ENCODE measurements around the gene SRF. TPM values are rescaled to one million over a fixed set of nuclear protein-coding genes. Genes with fewer than 3 reads are reported as not detected.
A peak's percentile ranks its signal among the peaks of the same experiment; 100 is the strongest.

SRF gene
- total RNA-seq, 1 donor from 2014 or later: 33.6 TPM

DNA sequence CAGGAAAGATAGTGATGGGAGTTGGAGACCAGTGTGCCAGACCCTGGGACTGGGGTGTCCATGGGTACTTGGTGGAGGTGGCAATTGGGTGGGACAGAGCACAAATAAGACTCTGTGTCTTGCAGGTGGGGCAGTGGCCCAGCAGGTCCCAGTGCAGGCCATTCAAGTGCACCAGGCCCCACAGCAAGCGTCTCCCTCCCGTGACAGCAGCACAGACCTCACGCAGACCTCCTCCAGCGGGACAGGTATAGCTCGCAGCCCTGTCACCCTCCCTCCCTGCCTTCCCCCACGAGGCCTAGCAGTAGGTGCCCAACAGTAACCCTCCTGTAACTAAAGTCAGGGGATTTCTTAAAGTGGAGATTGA is 5.3 kb downstream of the SRF start:
- Histone ChIP-seq H3K36me3 (peaks cover 52% of the 10 kb centered on the region), H3K27ac (peak overlapping the region; percentile 88), H3K4me3 (no peak overlapping the region), H3K9me3 (no peaks in the 10 kb centered on the region), H3K4me1 (peaks cover 31% of the 10 kb centered on the region), H3K27me3 (no peaks in the 10 kb centered on the region)
- DNase-seq (no peak), ATAC-seq (no peak)
- TF ChIP-seq, protein P1, sequence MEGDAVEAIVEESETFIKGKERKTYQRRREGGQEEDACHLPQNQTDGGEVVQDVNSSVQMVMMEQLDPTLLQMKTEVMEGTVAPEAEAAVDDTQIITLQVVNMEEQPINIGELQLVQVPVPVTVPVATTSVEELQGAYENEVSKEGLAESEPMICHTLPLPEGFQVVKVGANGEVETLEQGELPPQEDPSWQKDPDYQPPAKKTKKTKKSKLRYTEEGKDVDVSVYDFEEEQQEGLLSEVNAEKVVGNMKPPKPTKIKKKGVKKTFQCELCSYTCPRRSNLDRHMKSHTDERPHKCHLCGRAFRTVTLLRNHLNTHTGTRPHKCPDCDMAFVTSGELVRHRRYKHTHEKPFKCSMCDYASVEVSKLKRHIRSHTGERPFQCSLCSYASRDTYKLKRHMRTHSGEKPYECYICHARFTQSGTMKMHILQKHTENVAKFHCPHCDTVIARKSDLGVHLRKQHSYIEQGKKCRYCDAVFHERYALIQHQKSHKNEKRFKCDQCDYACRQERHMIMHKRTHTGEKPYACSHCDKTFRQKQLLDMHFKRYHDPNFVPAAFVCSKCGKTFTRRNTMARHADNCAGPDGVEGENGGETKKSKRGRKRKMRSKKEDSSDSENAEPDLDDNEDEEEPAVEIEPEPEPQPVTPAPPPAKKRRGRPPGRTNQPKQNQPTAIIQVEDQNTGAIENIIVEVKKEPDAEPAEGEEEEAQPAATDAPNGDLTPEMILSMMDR (IDR thresholded peaks at IDR 0.05): no peak
- intact Hi-C loops (cut with DNase I): no loop called here

DNA sequence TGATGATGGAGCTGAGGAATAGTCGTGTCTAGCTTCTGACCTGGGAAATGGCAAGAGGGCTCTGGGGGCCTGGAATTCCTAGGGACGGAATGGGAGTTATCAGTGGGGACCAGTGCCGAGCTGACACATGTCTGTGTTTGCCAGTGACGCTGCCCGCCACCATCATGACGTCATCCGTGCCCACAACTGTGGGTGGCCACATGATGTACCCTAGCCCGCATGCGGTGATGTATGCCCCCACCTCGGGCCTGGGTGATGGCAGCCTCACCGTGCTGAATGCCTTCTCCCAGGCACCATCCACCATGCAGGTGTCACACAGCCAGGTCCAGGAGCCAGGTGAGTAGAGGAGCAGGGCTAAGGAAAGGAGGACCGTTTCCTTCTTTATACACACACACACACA is 7.1 kb downstream of the SRF start:
- no peak overlapping the region for H3K27ac ChIP-seq
- H3K9me3 ChIP-seq: no peaks in the 10 kb centered on the region
- no peaks in the 10 kb centered on the region for H3K27me3 ChIP-seq
- intact Hi-C loops (cut with DNase I): no loop called here
- no peak for DNase-seq
- TF ChIP-seq, protein P1 (IDR thresholded peaks at IDR 0.05): no peak
- peaks cover 34% of the 10 kb centered on the region for H3K4me1 ChIP-seq
- ATAC-seq: no peak
- no peak overlapping the region for H3K4me3 ChIP-seq
- peaks cover 52% of the 10 kb centered on the region for H3K36me3 ChIP-seq

DNA sequence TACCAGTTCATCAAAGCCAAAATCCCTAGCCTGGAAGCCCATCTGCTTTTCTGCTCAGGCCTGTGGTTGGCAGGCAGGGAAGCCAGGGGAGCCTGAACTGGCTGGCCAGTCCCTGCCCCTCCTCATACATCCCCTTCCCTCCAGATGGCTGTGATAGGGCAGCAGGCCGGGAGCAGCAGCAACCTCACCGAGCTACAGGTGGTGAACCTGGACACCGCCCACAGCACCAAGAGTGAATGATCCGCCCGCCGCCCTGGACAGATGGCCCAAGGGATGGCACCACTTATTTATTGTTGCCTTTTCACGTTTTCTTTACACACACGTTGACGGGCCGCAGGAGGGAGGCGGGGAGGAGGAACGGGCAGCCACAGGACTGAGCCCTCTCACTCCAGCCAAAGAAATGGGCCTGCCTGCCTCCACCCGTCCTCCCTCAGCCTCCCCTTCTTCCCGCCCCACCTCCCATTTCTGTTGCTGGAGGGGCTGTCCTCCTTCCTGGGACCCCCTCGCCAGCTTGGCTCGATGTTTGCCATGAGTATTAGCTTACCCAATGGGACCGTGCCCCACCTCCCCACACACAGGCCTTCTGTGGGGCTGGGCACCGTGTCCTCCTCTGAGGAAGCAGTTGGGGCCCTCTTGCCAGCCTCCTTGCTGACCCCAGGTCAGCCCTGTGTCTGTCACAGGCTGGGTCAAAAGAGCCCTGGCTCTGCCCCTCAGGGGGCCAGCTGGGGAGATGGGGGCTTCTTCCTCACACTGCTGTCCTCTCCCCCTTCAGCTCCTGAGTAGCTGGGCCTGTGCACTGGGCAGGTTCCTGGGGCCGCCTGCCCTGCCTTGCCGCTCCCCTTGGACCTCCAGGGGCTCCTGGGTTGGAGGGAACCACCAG is 8.1 kb downstream of the SRF start:
- peaks cover 26% of the 10 kb centered on the region for H3K4me1 ChIP-seq

DNA sequence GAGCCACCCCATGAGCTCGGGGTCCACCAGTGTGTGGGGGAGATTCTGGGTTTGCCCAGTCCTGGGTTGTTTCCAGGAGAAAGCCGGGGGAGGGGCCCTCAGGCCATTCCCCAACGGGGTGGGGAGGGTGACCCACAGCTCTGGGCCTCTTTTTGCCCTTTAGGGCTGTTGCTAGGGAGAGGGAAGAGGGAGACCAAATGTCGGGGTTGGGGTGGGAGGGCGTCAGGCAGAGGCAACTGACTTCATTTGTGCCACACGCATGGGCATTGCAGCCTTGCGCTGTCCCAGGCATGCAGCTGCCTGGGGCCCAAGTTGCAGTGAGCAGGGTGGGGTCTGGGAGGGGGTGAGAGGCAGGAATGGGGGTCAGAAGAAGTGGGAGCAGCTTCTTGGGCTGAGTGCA is 9.0 kb downstream of the SRF start:
- DNase-seq: no peak

More for the DNA sequence above, 8.1 kb downstream of the SRF start:
- intact Hi-C loops (cut with DNase I): no loop called here
- Histone ChIP-seq H3K27me3 (no peaks in the 10 kb centered on the region), H3K27ac (no peak overlapping the region), H3K4me3 (no peak overlapping the region), H3K9me3 (no peaks in the 10 kb centered on the region), H3K36me3 (peaks cover 52% of the 10 kb centered on the region)
- ATAC-seq (no peak), DNase-seq (no peak)
- TF ChIP-seq, protein P1 (IDR thresholded peaks at IDR 0.05): no peak

DNA sequence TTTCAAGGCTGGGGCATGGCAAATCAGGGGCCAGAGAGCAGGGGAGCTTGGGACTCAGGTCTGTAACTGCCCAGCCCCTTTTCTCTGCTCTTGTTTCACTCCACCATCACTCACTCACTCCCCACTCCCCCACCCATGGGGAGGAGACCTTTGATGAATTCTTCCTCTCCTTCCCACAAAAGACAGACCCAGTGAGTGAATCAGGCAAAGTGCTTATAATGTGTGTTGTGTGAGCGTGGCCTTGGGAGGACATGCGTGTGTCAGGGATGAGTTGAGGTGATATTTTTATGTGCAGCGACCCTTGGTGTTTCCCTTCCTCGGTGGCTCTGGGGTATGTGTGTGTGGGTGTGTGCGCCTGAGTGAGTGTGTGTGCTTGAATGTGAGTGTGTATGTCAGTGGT is 9.9 kb downstream of the SRF start:
- peaks cover 14% of the 10 kb centered on the region for H3K4me1 ChIP-seq
- no peak for DNase-seq
- ATAC-seq: no peak
- no peak overlapping the region for H3K27ac ChIP-seq
- H3K27me3 ChIP-seq: no peaks in the 10 kb centered on the region
- TF ChIP-seq, protein P1 (IDR thresholded peaks at IDR 0.05): no peak
- intact Hi-C loops (cut with DNase I): no loop called here
- no peaks in the 10 kb centered on the region for H3K9me3 ChIP-seq
- no peak overlapping the region for H3K4me3 ChIP-seq
- peaks cover 59% of the 10 kb centered on the region for H3K36me3 ChIP-seq

More for the DNA sequence above, 9.0 kb downstream of the SRF start:
- Histone ChIP-seq H3K9me3 (no peaks in the 10 kb centered on the region), H3K4me1 (peaks cover 21% of the 10 kb centered on the region), H3K27me3 (no peaks in the 10 kb centered on the region), H3K4me3 (no peak overlapping the region), H3K27ac (no peak overlapping the region), H3K36me3 (peaks cover 59% of the 10 kb centered on the region)
- no peak for ATAC-seq
- intact Hi-C loops (cut with DNase I): no loop called here
- TF ChIP-seq, protein P1 (IDR thresholded peaks at IDR 0.05): no peak

All from upper lobe of right lung (tissue), 1 donor.